Testis (tissue), 3 donors: Measurements from ENCODE around the gene IL17F. TPM values are rescaled to one million over a fixed set of nuclear protein-coding genes. Genes with fewer than 3 reads are reported as not detected.

ENCODE experiments used
- DNase-seq: peaks from one replicate; pipeline ENCODE4 v3.0.0-alpha.2; 2019
- H3K27ac ChIP-seq, 2 donors: fragments of 200-600 bp; sonication (generic); one replicate each; pipeline ENCODE4 v1.5.1; 2019
- H3K27me3 ChIP-seq: fragments of 200-600 bp; sonication (generic); one replicate; pipeline ENCODE4 v1.5.1; 2019
- H3K36me3 ChIP-seq: fragments of 200-600 bp; sonication (generic); one replicate; pipeline ENCODE4 v1.5.1; 2017; ENCODE audit warnings: low read depth; ENCODE audit errors: missing control alignments
- H3K4me1 ChIP-seq: fragments of 200-600 bp; sonication (generic); one replicate; pipeline ENCODE4 v1.5.1; 2019
- H3K4me3 ChIP-seq, 2 donors: fragments of 200-600 bp; sonication (generic); one replicate each; pipeline ENCODE4 v1.5.1; 2017 to 2019
- H3K9me3 ChIP-seq: fragments of 200-600 bp; sonication (generic); one replicate; pipeline ENCODE4 v1.5.1; 2017
- CTCF ChIP-seq, 3 experiments: fragments of 450-650 bp in 2 of 3; fragments of 200-600 bp in 1 of 3; sonication (generic) in 1 of 3; IDR thresholded peaks; one replicate each; pipeline ENCODE4 v1.5.1; 2016 to 2019; ENCODE audit warnings: antibody characterized with exemption in 3 of 3, mild to moderate bottlenecking in 2 of 3, moderate library complexity in 1 of 3
- POLR2A ChIP-seq: fragments of 450-650 bp; IDR thresholded peaks from one replicate; pipeline ENCODE4 v1.6.1; 2017; ENCODE audit warnings: antibody characterized with exemption, mild to moderate bottlenecking, moderate library complexity
- WGBS, 2 donors: methylation state at CpG; one replicate each; pipeline ENCODE4 v1.1.5; 2018; 5-methylcytosine and 5-hydroxymethylcytosine counted together
- intact Hi-C: fragments of 100-400 bp; cut with DNase I; formaldehyde crosslinking; loops from one replicate; pipeline ENCODE4 v1.15.1; 2023; ENCODE audit warnings: low total_unique reads
- polyA plus RNA-seq: library from polyadenylated mRNA; stranded (reverse); fragments of 350-450 nt; fragmentation: Illumina TruSeq; extraction: RNeasy Lipid Tissue Mini Kit (QIAGEN cat#74804); gene quantifications from one replicate; pipeline ENCODE4 v1.2.3, GENCODE V29; 2014; ENCODE audit warnings: low read depth, low replicate concordance; ENCODE audit not compliant: insufficient read depth
- total RNA-seq, 2 donors: library from RNA; depleted of rRNA; stranded (reverse); fragments of >200 nt; gene quantifications; one replicate each; pipeline ENCODE4 v1.2.3, GENCODE V29; 2016

The IL17F gene
- total and polyA plus RNA-seq, 3 donors from 2014 or later: not detected

- no peaks in the 10 kb centered on the region for H3K9me3 ChIP-seq
- H3K27me3 ChIP-seq: no peaks in the 10 kb centered on the region
- no peaks in the 10 kb centered on the region for H3K36me3 ChIP-seq
- intact Hi-C loops: no loop called here
- DNase-seq: no peak
- 84 to 92% methylated on average over 6 of the region's 6 CpGs for WGBS, 2 donors
- TF ChIP-seq CTCF (IDR thresholded peaks at IDR 0.05) (no peak), POLR2A (no peak)
- no peak overlapping the region for H3K27ac ChIP-seq
- H3K4me1 ChIP-seq: no peaks in the 10 kb centered on the region
- H3K4me3 ChIP-seq: no peak overlapping the region
These were observed 16.9 kb upstream of the IL17F start for GRCh38 chr6:52261229-52261628.

GRCh38 chr6:52260634-52261033, 16.3 kb upstream of the IL17F start:
- TF ChIP-seq CTCF (IDR thresholded peaks at IDR 0.05): no peak
- TF ChIP-seq POLR2A: no peak
- 94 to 96% methylated on average over 3 of the region's 3 CpGs for WGBS, 2 donors
- H3K9me3 ChIP-seq: no peaks in the 10 kb centered on the region
- no peak for DNase-seq
- H3K27me3 ChIP-seq: no peaks in the 10 kb centered on the region
- no peaks in the 10 kb centered on the region for H3K36me3 ChIP-seq
- no peak overlapping the region for H3K4me3 ChIP-seq
- intact Hi-C loops: no loop called here
- H3K4me1 ChIP-seq: no peaks in the 10 kb centered on the region
- no peak overlapping the region for H3K27ac ChIP-seq

- H3K4me3 ChIP-seq: no peak overlapping the region
- no peaks in the 10 kb centered on the region for H3K36me3 ChIP-seq
- intact Hi-C loops: loop anchor here (10.0 kb wide), 1 partner anchor 549 kb away; the partner anchor contains the start of gene GSTA1
- 94 to 96% methylated on average over 2 of the region's 2 CpGs for WGBS, 2 donors
- no peaks in the 10 kb centered on the region for H3K4me1 ChIP-seq
- no peaks in the 10 kb centered on the region for H3K27me3 ChIP-seq
- no peak overlapping the region for H3K27ac ChIP-seq
- no peaks in the 10 kb centered on the region for H3K9me3 ChIP-seq
- no peak for TF ChIP-seq POLR2A
- TF ChIP-seq CTCF (IDR thresholded peaks at IDR 0.05): no peak
- DNase-seq: no peak
These were observed 11.1 kb upstream of the IL17F start for GRCh38 chr6:52255434-52255833.

GRCh38 chr6:52254731-52255378, 10.6 kb upstream of the IL17F start:
- Histone ChIP-seq H3K27me3 (no peaks in the 10 kb centered on the region), H3K9me3 (no peaks in the 10 kb centered on the region), H3K36me3 (no peaks in the 10 kb centered on the region), H3K4me3 (no peak overlapping the region), H3K4me1 (no peaks in the 10 kb centered on the region), H3K27ac (no peak overlapping the region)
- DNase-seq: no peak
- intact Hi-C loops: loop anchor here (10.0 kb wide), 1 partner anchor 550 kb away; the partner anchor contains the start of gene GSTA1
- 91 to 94% methylated on average over 8 of the region's 8 CpGs for WGBS, 2 donors
- no peak for TF ChIP-seq CTCF (IDR thresholded peaks at IDR 0.05)
- no peak for TF ChIP-seq POLR2A

GRCh38 chr6:52253494-52253893, 9.2 kb upstream of the IL17F start:
- 47 to 57% methylated on average over 9 of the region's 9 CpGs for WGBS, 2 donors
- DNase-seq: no peak
- TF ChIP-seq CTCF (IDR thresholded peaks at IDR 0.05) (no peak), POLR2A (no peak)
- Histone ChIP-seq H3K36me3 (no peaks in the 10 kb centered on the region), H3K27ac (no peak overlapping the region), H3K4me3 (no peak overlapping the region), H3K27me3 (no peaks in the 10 kb centered on the region), H3K9me3 (no peaks in the 10 kb centered on the region), H3K4me1 (no peaks in the 10 kb centered on the region)
- intact Hi-C loops: loop anchor here (10.0 kb wide), 1 partner anchor 551 kb away; the partner anchor contains the start of gene GSTA1
